Measurements from ENCODE around the gene MICB. TPM values are rescaled to one million over a fixed set of nuclear protein-coding genes. Genes with fewer than 3 reads are reported as not detected.

Gene MICB
- total and polyA plus RNA-seq, 2 of the 8 experiments (the other 6 are each of a cell fraction or from before 2014, with no cell fraction given): 16.2 to 25.3 TPM

DNA sequence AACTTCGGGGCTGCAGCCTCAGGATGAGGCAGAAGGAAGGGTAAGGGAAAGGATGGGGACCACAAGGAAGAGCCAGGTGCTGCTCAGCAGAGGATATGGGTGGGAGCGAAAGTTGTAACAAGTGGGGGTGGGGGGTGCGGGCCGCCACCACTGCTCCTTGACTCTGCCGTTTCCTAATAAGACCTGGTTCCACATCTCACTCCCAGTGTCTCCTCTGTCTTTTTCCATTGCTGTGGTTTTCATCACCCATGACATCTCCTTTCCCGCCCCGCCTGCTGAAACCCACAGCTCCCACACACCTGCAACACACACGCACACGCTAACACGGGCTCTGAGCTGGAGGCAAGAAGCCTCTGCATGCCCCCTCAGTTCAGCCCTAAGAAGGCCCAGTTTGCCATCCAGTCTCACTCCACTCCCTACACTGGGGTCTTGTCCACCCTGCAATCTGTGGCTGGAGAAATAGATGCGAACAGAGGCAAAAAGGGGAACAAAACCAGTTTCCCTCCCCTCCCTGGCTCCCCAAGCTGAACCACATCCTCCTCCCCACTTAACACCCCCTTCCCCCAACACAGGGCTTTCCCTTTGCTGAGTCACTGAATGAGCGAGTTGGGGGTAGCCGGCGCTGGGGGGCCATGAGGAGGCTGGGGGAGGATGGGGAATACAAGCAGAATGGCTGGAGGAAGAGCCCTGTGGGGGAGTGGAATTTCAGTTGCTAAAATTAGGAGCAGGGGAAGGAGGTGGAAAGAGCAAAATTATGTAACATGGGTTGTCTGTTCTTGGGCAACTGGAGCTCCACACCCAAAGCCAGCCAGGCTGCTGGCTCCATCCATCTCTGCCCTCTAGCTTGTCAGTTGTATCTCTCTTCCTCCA lies 60.9 kb downstream of the MICB start (continued):
- TF ChIP-seq SUZ12 (IDR thresholded peaks at IDR 0.05; ENCODE audit: low read length): no peak
